SK-N-SH (cell line): ENCODE results near the gene NRM. TPM values are rescaled to one million over a fixed set of nuclear protein-coding genes. Genes with fewer than 3 reads are reported as not detected.

Experiments
- CTCF ChIA-PET: fragments of 300-600, 350-600 bp; formaldehyde crosslinking; extraction: SDS; loops from one replicate; lab custom pipeline; 2021; lab: Yijun Ruan, JAX
- POLR2A ChIA-PET: fragments of 350-600 bp; sonication (Branson Sonifier 250); formaldehyde crosslinking; extraction: SDS; loops from one replicate; lab custom pipeline; 2020; ENCODE audit warnings: antibody characterized with exemption, inconsistent platforms; lab: Yijun Ruan, JAX
- DNase-seq: peaks from one replicate; pipeline ENCODE4 v3.0.0; 2012
- H2AFZ ChIP-seq: fragments of 200-600 bp; sonication (generic); 2 replicates; pipeline ENCODE4 v1.8.1; 2016; ENCODE audit warnings: antibody characterized with exemption, mild to moderate bottlenecking, low read depth
- H3F3A ChIP-seq: fragments of 200-600 bp; sonication (generic); replicated peaks from 2 replicates; pipeline ENCODE3; 2016; ENCODE audit warnings: antibody characterized with exemption, mild to moderate bottlenecking; ENCODE audit not compliant: insufficient read depth
- H3K27ac ChIP-seq, 2 experiments: fragments of 200-500 bp in 1 of 2; fragments of 200-600 bp in 1 of 2; sonication (Bioruptor generic) in 1 of 2; sonication (generic), shearing (Covaris generic) in 1 of 2; 2 replicates each; pipeline versions ENCODE4 v1.5.1 to v1.6.1; 2014 to 2016; ENCODE audit warnings: low read depth in 2 of 2, inconsistent platforms in 1 of 2, low read length in 1 of 2, mild to moderate bottlenecking in 1 of 2, mixed read lengths in 1 of 2
- H3K27me3 ChIP-seq: fragments of 200-600 bp; sonication (generic), shearing (Covaris generic); 2 replicates; pipeline ENCODE4 v1.6.1; 2016; ENCODE audit warnings: mixed run types; ENCODE audit not compliant: insufficient read depth
- H3K36me3 ChIP-seq, 2 experiments: fragments of 200-500 bp in 1 of 2; fragments of 200-600 bp in 1 of 2; sonication (Bioruptor generic) in 1 of 2; sonication (generic) in 1 of 2; replicated peaks in 1 of 2; 2 replicates each; pipeline versions ENCODE3 to v1.5.1; 2014 to 2016; ENCODE audit warnings: low read length in 1 of 2, mild to moderate bottlenecking in 1 of 2; ENCODE audit not compliant: insufficient read depth in 2 of 2, control insufficient read depth in 1 of 2
- H3K4me1 ChIP-seq, 2 experiments: fragments of 200-500 bp in 1 of 2; fragments of 200-600 bp in 1 of 2; sonication (Bioruptor generic) in 1 of 2; sonication (generic), shearing (Covaris generic) in 1 of 2; 2 replicates each; pipeline versions ENCODE4 v1.5.1 to v1.6.1; 2014 to 2016; ENCODE audit warnings: low read depth in 1 of 2, low read length in 1 of 2, mixed run types in 1 of 2; ENCODE audit not compliant: insufficient read depth in 2 of 2, control insufficient read depth in 1 of 2
- H3K4me2 ChIP-seq: fragments of 200-600 bp; sonication (generic), shearing (Covaris generic); 2 replicates; pipeline ENCODE4 v1.6.1; 2017; ENCODE audit warnings: mixed run types
- H3K4me3 ChIP-seq, 2 experiments: fragments of 200-500 bp in 1 of 2; fragments of 200-600 bp in 1 of 2; sonication (Bioruptor generic) in 1 of 2; sonication (generic), shearing (Covaris generic) in 1 of 2; 2 replicates each; pipeline versions ENCODE4 v1.5.1 to v1.8.1; 2014 to 2016; ENCODE audit warnings: low read depth in 2 of 2, inconsistent platforms in 1 of 2, low read length in 1 of 2, mild to moderate bottlenecking in 1 of 2, mixed read lengths in 1 of 2, moderate library complexity in 1 of 2
- H3K79me2 ChIP-seq: fragments of 200-600 bp; sonication (generic); 2 replicates; pipeline ENCODE4 v1.8.1; 2017; ENCODE audit warnings: mild to moderate bottlenecking; ENCODE audit not compliant: insufficient read depth
- H3K9ac ChIP-seq: fragments of 200-600 bp; sonication (generic); 2 replicates; pipeline ENCODE4 v1.6.1; 2017; ENCODE audit warnings: mixed run types
- H3K9me2 ChIP-seq: fragments of 200-600 bp; sonication (generic); 2 replicates; pipeline ENCODE4 v1.6.1; 2017; ENCODE audit warnings: mixed run types
- H3K9me3 ChIP-seq: fragments of 200-600 bp; sonication (generic); 2 replicates; pipeline ENCODE4 v1.6.1; 2017; ENCODE audit warnings: mixed run types, mild to moderate bottlenecking, moderate library complexity
- H4K20me1 ChIP-seq: fragments of 200-600 bp; sonication (generic); 2 replicates; pipeline ENCODE4 v1.6.1; 2017; ENCODE audit warnings: mild to moderate bottlenecking, mixed run types; ENCODE audit not compliant: insufficient read depth
- CHD2 ChIP-seq: fragments of 150-350 bp; IDR thresholded peaks from 2 replicates; pipeline ENCODE4 v1.6.1; 2018; ENCODE audit warnings: low read length; ENCODE audit not compliant: partially characterized antibody
- ELF1 ChIP-seq: IDR thresholded peaks from 2 replicates; pipeline ENCODE4 v1.4.0; 2012
- EP300 ChIP-seq, 2 experiments: IDR thresholded peaks; 2 replicates each; pipeline versions ENCODE4 v1.4.0 to v1.6.1; 2012; ENCODE audit warnings: borderline replicate concordance in 1 of 2, low read depth in 1 of 2, low read length in 1 of 2
- GATA2 ChIP-seq: sonication (generic); formaldehyde crosslinking; IDR thresholded peaks from 2 replicates; pipeline ENCODE4 v1.5.0; 2020; ENCODE audit warnings: mild to moderate bottlenecking, missing genetic modification reagents
- MEF2A ChIP-seq: IDR thresholded peaks from 2 replicates; pipeline ENCODE4 v1.4.0; 2012; ENCODE audit warnings: low read depth, borderline replicate concordance
- NFIC ChIP-seq: IDR thresholded peaks from 2 replicates; pipeline ENCODE4 v1.4.0; 2012; ENCODE audit warnings: borderline replicate concordance
- NRF1 ChIP-seq: IDR thresholded peaks from 2 replicates; pipeline ENCODE4 v1.6.1; 2012; ENCODE audit warnings: low read depth, mild to moderate bottlenecking, low read length
- SMC3 ChIP-seq: IDR thresholded peaks from 2 replicates; pipeline ENCODE4 v1.6.1; 2012; ENCODE audit warnings: low read depth, low read length, improper control_type of control experiment
- YY1 ChIP-seq: IDR thresholded peaks from 2 replicates; pipeline ENCODE4 v1.4.0; 2012; ENCODE audit warnings: low read depth, mild to moderate bottlenecking
- WGBS: methylation state at CpG from one replicate; pipeline ENCODE4 v1.1.6; 2017; ENCODE audit warnings: low lambda C conversion rate; 5-methylcytosine and 5-hydroxymethylcytosine counted together
- polyA plus RNA-seq, 3 experiments: library from polyadenylated mRNA; depleted of rRNA; stranded (reverse); fragments of >200 nt; gene quantifications; 2 replicates each; pipeline ENCODE4 v1.2.3, GENCODE V29; 2012
- TF ChIP-seq, protein P1 (sequence below): IDR thresholded peaks from 2 replicates; pipeline ENCODE4 v1.4.0; 2012; ENCODE audit warnings: low read depth, borderline replicate concordance
- TF ChIP-seq, protein P2 (sequence below): IDR thresholded peaks from 2 replicates; pipeline ENCODE4 v1.4.0; 2012; ENCODE audit warnings: low read depth, borderline replicate concordance

NRM gene
- polyA plus RNA-seq, 1 of the 3 experiments (the other 2 are of a cell fraction), result 26.8 TPM

DNA sequence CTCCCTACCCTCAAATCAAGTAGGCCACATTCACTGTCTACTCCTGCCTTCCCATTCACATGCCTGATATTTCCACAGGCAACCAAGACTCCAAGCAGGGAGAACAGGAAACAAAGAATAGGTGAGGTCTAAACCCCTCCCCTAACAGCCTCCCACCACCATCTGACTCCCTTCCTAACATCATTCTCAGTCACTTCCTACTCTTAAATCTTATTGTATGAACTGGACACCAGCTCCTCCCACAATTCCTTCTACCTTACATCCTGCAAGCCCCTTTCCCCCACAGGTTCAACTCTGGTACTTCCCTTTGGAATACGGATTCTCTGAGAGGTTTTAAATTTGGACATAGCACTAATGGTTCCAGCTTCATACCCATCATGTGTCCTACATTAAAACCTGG lies 44.8 kb downstream of the NRM start:
- Histone ChIP-seq H3K9ac (no peak overlapping the region), H3F3A (peaks cover 17% of the 10 kb centered on the region), H3K79me2 (peaks cover 32% of the 10 kb centered on the region), H3K27ac (peak overlapping the region; percentile 29 to 51; a peak in 2 of 4 replicates), H3K36me3 (peaks cover 18 to 40% of the 10 kb centered on the region in 2 experiments), H3K4me2 (peak overlapping the region; percentile 97; the same call in 1 of the 2 replicates), H3K4me1 (peaks cover 0 to 6% of the 10 kb centered on the region in 2 experiments; a peak in 2 of 4 replicates), H3K4me3 (no peak overlapping the region), H3K9me3 (no peaks in the 10 kb centered on the region), H3K9me2 (no peaks in the 10 kb centered on the region), H4K20me1 (no peaks in the 10 kb centered on the region), H3K27me3 (no peaks in the 10 kb centered on the region), H2AFZ (no peak overlapping the region)
- no peak for TF ChIP-seq NFIC
- no peak for DNase-seq
- WGBS, result 32% methylated on average over 1 of the region's 1 CpG
- ChIA-PET CTCF (interaction anchor here (0.6 to 0.9 kb wide), 3 partner anchors 27 to 996 kb away, joined by 3 to 4 read pairs (median 4); partner anchors contain the start of gene DHX16), POLR2A (no interaction called here)

DNA sequence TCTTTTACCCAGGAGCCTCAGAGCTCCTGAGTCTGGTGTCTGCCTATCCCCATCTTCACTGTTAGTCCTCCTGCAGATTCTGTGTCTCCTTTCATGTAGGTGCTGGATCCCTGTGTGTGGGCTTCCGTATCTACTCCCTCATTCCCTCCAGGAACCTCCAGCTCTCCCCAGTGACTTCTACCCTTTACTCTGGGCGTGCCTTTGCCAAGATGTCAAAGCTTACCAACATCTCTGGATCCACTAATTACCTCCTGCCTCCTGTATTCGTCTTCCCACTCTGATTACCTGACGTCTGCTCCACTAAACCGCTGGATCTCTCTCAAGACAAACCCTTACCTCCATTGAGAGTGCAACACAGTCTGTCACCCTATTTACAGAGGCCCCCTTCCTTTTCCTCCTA lies 46.0 kb downstream of the NRM start:
- 91% methylated on average over 5 of the region's 5 CpGs for WGBS
- DNase-seq, result no peak
- POLR2A ChIA-PET, result interaction anchor here (0.6 kb wide), 1 partner anchor 57 kb away, joined by 5 read pairs; no protein-coding TSS in a partner anchor

DNA sequence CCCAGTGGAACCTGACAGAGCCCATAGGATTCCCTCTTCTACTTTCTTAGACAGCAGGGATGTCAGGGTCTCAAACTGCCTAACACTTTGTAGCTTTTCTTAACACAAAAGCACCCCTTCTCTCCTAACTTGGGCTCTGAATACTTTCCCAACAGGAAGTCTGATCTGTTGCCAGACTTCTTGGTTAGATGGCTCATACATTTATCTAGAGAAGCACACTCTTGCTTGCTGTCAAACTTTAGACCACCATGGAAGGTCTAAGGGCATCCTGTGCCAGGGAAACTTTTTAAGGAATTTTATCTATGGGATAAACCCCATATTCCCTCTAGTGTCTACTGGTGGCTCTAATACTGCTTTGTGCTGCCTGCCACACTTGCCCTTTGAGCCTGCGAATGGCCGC lies 47.1 kb downstream of the NRM start:
- Histone ChIP-seq H3K9ac (no peak overlapping the region), H3K4me2 (no peak overlapping the region), H3K79me2 (peaks cover 20% of the 10 kb centered on the region), H4K20me1 (no peaks in the 10 kb centered on the region), H2AFZ (no peak overlapping the region), H3K4me3 (no peak overlapping the region), H3K36me3 (peaks cover 24 to 50% of the 10 kb centered on the region in 2 experiments), H3K4me1 (peaks cover 0 to 6% of the 10 kb centered on the region in 2 experiments; a peak in 2 of 4 replicates), H3K9me2 (no peaks in the 10 kb centered on the region), H3K27ac (no peak overlapping the region), H3K9me3 (no peaks in the 10 kb centered on the region), H3F3A (peaks cover 17% of the 10 kb centered on the region), H3K27me3 (no peaks in the 10 kb centered on the region)
- DNase-seq, result no peak
- TF ChIP-seq, protein P1, sequence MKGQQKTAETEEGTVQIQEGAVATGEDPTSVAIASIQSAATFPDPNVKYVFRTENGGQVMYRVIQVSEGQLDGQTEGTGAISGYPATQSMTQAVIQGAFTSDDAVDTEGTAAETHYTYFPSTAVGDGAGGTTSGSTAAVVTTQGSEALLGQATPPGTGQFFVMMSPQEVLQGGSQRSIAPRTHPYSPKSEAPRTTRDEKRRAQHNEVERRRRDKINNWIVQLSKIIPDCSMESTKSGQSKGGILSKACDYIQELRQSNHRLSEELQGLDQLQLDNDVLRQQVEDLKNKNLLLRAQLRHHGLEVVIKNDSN, result no peak
- TF ChIP-seq SMC3 (no peak), NRF1 (no peak), EP300 (IDR thresholded peaks at IDR 0.05; ENCODE audit: borderline replicate concordance in 1 of 2, low read depth in 1 of 2, low read length in 1 of 2) (no peak), GATA2 (CRISPR knock-in tag) (no peak), MEF2A (no peak)
- WGBS, result 94% methylated on average over 2 of the region's 2 CpGs
- ChIA-PET CTCF (no interaction called here), POLR2A (no interaction called here)

More for the DNA sequence above, 46.0 kb downstream of the NRM start:
- H3F3A ChIP-seq, result peaks cover 17% of the 10 kb centered on the region
- H3K4me3 ChIP-seq, result no peak overlapping the region
- TF ChIP-seq, protein P2, sequence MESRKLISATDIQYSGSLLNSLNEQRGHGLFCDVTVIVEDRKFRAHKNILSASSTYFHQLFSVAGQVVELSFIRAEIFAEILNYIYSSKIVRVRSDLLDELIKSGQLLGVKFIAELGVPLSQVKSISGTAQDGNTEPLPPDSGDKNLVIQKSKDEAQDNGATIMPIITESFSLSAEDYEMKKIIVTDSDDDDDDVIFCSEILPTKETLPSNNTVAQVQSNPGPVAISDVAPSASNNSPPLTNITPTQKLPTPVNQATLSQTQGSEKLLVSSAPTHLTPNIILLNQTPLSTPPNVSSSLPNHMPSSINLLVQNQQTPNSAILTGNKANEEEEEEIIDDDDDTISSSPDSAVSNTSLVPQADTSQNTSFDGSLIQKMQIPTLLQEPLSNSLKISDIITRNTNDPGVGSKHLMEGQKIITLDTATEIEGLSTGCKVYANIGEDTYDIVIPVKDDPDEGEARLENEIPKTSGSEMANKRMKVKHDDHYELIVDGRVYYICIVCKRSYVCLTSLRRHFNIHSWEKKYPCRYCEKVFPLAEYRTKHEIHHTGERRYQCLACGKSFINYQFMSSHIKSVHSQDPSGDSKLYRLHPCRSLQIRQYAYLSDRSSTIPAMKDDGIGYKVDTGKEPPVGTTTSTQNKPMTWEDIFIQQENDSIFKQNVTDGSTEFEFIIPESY, result no peak
- no peak for TF ChIP-seq YY1
- TF ChIP-seq CHD2, result no peak
- no peak for TF ChIP-seq NRF1
- no peak for TF ChIP-seq ELF1
- no peak for TF ChIP-seq NFIC
- no peak overlapping the region for H3K4me2 ChIP-seq
- no peak overlapping the region for H3K27ac ChIP-seq
- H2AFZ ChIP-seq, result no peak overlapping the region
- no peak overlapping the region for H3K9ac ChIP-seq
- CTCF ChIA-PET, result interaction anchor here (1.2 kb wide), 1 partner anchor 28 kb away, joined by 3 read pairs; the partner anchor contains the start of gene DHX16
- H3K27me3 ChIP-seq, result no peaks in the 10 kb centered on the region
- H4K20me1 ChIP-seq, result no peaks in the 10 kb centered on the region
- peaks cover 0 to 6% of the 10 kb centered on the region in 2 experiments; a peak in 2 of 4 replicates for H3K4me1 ChIP-seq
- H3K9me3 ChIP-seq, result no peaks in the 10 kb centered on the region
- no peaks in the 10 kb centered on the region for H3K9me2 ChIP-seq
- H3K79me2 ChIP-seq, result peaks cover 31% of the 10 kb centered on the region
- peaks cover 24 to 50% of the 10 kb centered on the region in 2 experiments for H3K36me3 ChIP-seq
